Left ventricle myocardium superior (tissue), 1 donor: Measurements from ENCODE around the gene MPC2. TPM values are rescaled to one million over a fixed set of nuclear protein-coding genes. Genes with fewer than 3 reads are reported as not detected.
"Not testable (repeated sequence)": the region's sequence is repeated elsewhere in the genome, so short reads cannot be mapped to it uniquely, and the experiment has no call there.

ENCODE experiments used
- ATAC-seq: fragments of 200-7000 bp; cut with Tn5 transposase; one replicate; pipeline ENCODE4 v1.9.1; 2020; ENCODE audit warnings: mild to moderate bottlenecking, moderate library complexity
- DNase-seq: peaks from one replicate; pipeline ENCODE4 v3.0.0-alpha.2; 2020
- intact Hi-C: fragments of 100-400 bp; cut with micrococcal nuclease; formaldehyde crosslinking; loops from one replicate; pipeline ENCODE4 v1.11.0; 2022
- total RNA-seq: library from RNA; stranded (reverse); fragmentation: NEBNext Ultra II Directional; extraction: Animal tissue kit (Norgen Biotek cat#: 25700); gene quantifications from one replicate; pipeline ENCODE4 v1.2.1, GENCODE V29; 2021
- donor health status: DM: no; HTN: yes; CAD: no; lungs with severe emphysema.

The MPC2 gene
- total RNA-seq, 1 donor from 2014 or later = 237 TPM

- ATAC-seq (peak; percentile 91), DNase-seq (peak; percentile 97)
- intact Hi-C loops = no loop called here
Observed at GRCh38 chr1:167936068-167936929, 573 bp downstream of the MPC2 start, which contains the start of gene DCAF6. DCAF6 (plus strand) TSS chr1:167936683; CDS start chr1:167936912, 229 bp downstream.

GRCh38 chr1:167935216-167936067, 1.4 kb downstream of the MPC2 start:
- DNase-seq = no peak
- intact Hi-C loops = no loop called here
- ATAC-seq = peak; percentile 7

- intact Hi-C loops = no loop called here
Observed at GRCh38 chr1:167934426-167935215, 2.3 kb downstream of the MPC2 start.

DNA sequence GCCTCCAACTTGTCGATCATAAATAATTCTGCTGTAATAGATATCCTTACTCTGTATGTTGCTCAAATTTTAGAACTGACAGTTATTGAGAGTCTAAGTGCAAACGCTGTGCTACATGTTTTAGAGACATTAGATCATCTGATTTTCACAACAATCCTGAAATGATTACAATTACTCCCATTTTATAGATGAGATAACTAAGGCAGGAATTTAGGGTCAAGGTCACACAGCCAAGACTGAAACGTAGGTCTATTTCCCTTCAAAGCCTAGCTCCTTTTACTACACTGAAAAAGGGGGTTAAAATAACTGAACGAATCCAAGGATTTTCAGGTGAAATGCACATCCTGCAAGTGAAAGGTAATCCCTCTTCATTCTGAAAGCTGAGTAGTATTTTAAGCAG, 3.1 kb downstream of the MPC2 start:
- ATAC-seq (no peak), DNase-seq (no peak)
- intact Hi-C loops = no loop called here

More at GRCh38 chr1:167934426-167935215, 2.3 kb downstream of the MPC2 start:
- DNase-seq (no peak), ATAC-seq (no peak)

GRCh38 chr1:167929725-167930124, 7.1 kb downstream of the MPC2 start:
- no peak for DNase-seq
- intact Hi-C loops = no loop called here
- no peak for ATAC-seq

- DNase-seq, intact Hi-C loops, ATAC-seq: not testable (repeated sequence)
Observed at GRCh38 chr1:167928919-167929318, 8.0 kb downstream of the MPC2 start.

- no peak for ATAC-seq
- intact Hi-C loops = no loop called here
- no peak for DNase-seq
Observed at GRCh38 chr1:167928457-167928852, 8.4 kb downstream of the MPC2 start.

- intact Hi-C loops = no loop called here
- no peak for ATAC-seq
- DNase-seq = no peak
Observed at GRCh38 chr1:167927046-167927754, 9.7 kb downstream of the MPC2 start.

DNA sequence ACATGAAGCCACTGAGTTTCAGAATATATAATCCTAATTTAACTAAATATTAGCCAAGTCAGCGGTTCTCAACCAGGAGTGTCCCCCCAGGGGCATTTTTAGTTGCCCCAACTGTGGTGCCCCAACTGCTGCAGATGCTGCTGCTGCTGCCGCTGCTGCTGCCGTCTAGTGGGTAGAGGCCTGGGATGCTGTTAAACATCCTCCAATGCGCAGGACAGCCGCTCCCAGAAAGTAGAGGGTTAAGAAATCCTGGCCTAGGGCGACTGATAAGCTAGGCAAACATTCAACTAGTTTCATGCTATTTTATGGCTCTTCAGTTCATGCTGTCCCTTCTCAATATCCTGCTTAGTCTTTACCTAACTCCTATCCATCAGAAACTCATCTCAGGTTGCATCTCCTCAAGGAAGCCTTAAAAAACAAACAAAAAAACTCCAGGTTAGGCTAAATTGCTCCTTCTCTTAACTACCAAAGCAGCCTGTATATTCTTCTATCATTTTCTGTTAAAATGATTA, 10.3 kb downstream of the MPC2 start:
- no peak for ATAC-seq
- intact Hi-C loops = no loop called here

GRCh38 chr1:167924543-167925231, 12.2 kb downstream of the MPC2 start:
- ATAC-seq (no peak), DNase-seq (no peak)
- intact Hi-C loops = no loop called here

More for the DNA sequence above, 10.3 kb downstream of the MPC2 start:
- no peak for DNase-seq

DNA sequence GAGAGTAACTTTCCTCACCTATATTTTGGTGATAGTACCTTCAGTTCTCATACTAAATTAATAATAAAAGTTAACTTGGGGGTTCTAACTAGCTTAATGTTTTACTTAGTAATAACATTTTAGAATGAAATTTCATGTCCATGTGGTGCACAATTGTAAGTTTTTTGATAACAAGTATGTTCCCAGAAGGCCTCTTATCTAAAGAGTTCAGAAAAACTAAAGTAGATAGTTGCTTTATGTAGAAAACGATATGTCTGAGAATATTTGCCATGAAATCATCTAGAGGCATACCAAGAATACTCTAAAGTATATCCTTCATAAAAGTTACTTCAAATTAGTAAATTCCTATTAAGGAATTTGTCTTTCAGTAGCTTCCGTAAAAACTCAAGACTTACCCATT, 12.8 kb downstream of the MPC2 start:
- intact Hi-C loops = no loop called here
- ATAC-seq (no peak), DNase-seq (no peak)

- no peak for DNase-seq
- no peak for ATAC-seq
- intact Hi-C loops = no loop called here
Observed at GRCh38 chr1:167923324-167924056, 13.4 kb downstream of the MPC2 start.

GRCh38 chr1:167922611-167923074, 14.2 kb downstream of the MPC2 start:
- DNase-seq (no peak), ATAC-seq (peak; percentile 22)
- intact Hi-C loops = no loop called here

- intact Hi-C loops = no loop called here
- DNase-seq (no peak), ATAC-seq (peak; percentile 84)
Observed at GRCh38 chr1:167922023-167922422, 14.8 kb downstream of the MPC2 start.

GRCh38 chr1:167916766-167917511, 19.9 kb downstream of the MPC2 start:
- no peak for ATAC-seq
- intact Hi-C loops = no loop called here

GRCh38 chr1:167915569-167915968, 21.3 kb downstream of the MPC2 start:
- intact Hi-C loops = no loop called here
- no peak for ATAC-seq

More at GRCh38 chr1:167916766-167917511, 19.9 kb downstream of the MPC2 start:
- DNase-seq = no peak

More at GRCh38 chr1:167915569-167915968, 21.3 kb downstream of the MPC2 start:
- DNase-seq = no peak
